H1 (cell line): ENCODE measurements around the gene ZRANB3. TPM values are rescaled to one million over a fixed set of nuclear protein-coding genes. Genes with fewer than 3 reads are reported as not detected.

Experiments
- CEBPB ChIP-seq: IDR thresholded peaks from 2 replicates; pipeline ENCODE4 v1.6.1; 2012; ENCODE audit warnings: low read depth, low read length
- EZH2 ChIP-seq: fragments of 200-600 bp; sonication (generic); IDR thresholded peaks from 2 replicates; pipeline ENCODE4 v1.7.1; 2012; ENCODE audit warnings: low read depth, mild to moderate bottlenecking, moderate library complexity, low read length, inconsistent platforms; ENCODE audit not compliant: severe bottlenecking
- HDAC6 ChIP-seq: IDR thresholded peaks from one replicate; pipeline ENCODE4 v1.7.1; 2012; ENCODE audit warnings: low read depth, mild to moderate bottlenecking, inconsistent platforms, low read length, moderate library complexity
- POLR2A ChIP-seq, 2 experiments: IDR thresholded peaks; 1 replicate in 1 of 2; 2 replicates in 1 of 2; pipeline ENCODE4 v1.6.1; 2011; ENCODE audit warnings: low read depth in 2 of 2, low read length in 2 of 2, mild to moderate bottlenecking in 2 of 2; ENCODE audit errors: control extremely low read depth in 1 of 2
- RBBP5 ChIP-seq: IDR thresholded peaks from 2 replicates; pipeline ENCODE4 v1.7.1; 2012; ENCODE audit warnings: low read depth, mild to moderate bottlenecking, inconsistent platforms, low read length, moderate library complexity, borderline replicate concordance
- SIN3A ChIP-seq, 2 experiments: IDR thresholded peaks in 1 of 2; conservative IDR thresholded peaks in 1 of 2; 2 replicates each; pipeline ENCODE4 v1.6.1; 2011 to 2012; ENCODE audit warnings: low read length in 2 of 2, improper control_type of control experiment in 1 of 2, low read depth in 1 of 2, mild to moderate bottlenecking in 1 of 2
- TAF7 ChIP-seq: optimal IDR thresholded peaks from 2 replicates; pipeline ENCODE3; 2011; ENCODE audit warnings: low read depth, mild to moderate bottlenecking, inconsistent platforms, low read length, moderate library complexity, borderline replicate concordance
- TBP ChIP-seq: IDR thresholded peaks from 2 replicates; pipeline ENCODE4 v1.6.1; 2011; ENCODE audit warnings: low read depth, low read length, improper control_type of control experiment
- polyA plus RNA-seq, 7 experiments: library from polyadenylated mRNA; depleted of rRNA in 3 of 7; stranded (reverse) in 5 of 7; unstranded in 2 of 7; fragments of >200 nt in 5 of 7; fragments of 200-250 nt in 2 of 7; gene quantifications; 1 replicate in 5 of 7; 2 replicates in 1 of 7; 4 replicates in 1 of 7; pipeline versions ENCODE4 v1.2.1 to v1.2.3, GENCODE V29; 2011 to 2013; ENCODE audit warnings: missing spikeins in 2 of 7, mixed read lengths in 2 of 7
- total RNA-seq: library from RNA; stranded (reverse); fragmentation: NEBNext Ultra II Directional; extraction: Animal tissue kit (Norgen Biotek cat#: 25700); gene quantifications from 2 replicates; pipeline ENCODE4 v1.2.1, GENCODE V29; 2021
- TF ChIP-seq, protein P1 (sequence below): IDR thresholded peaks from 2 replicates; pipeline ENCODE4 v1.6.1; 2011; ENCODE audit warnings: low read length, improper control_type of control experiment

ZRANB3 gene
- total and polyA plus RNA-seq, 2 of the 8 experiments (the other 6 are each of a cell fraction or from before 2014, with no cell fraction given) = 4.5 to 19.3 TPM

- TF ChIP-seq EZH2 (no peak), CEBPB (no peak), SIN3A (conservative IDR thresholded peaks at IDR 0.05 in 1 of 2, IDR thresholded peaks at IDR 0.05 in 1 of 2; ENCODE audit: low read depth in 1 of 2, low read length in 2 of 2) (no peak), TBP (no peak), POLR2A (IDR thresholded peaks at IDR 0.05; ENCODE audit: control extremely low read depth in 1 of 2, low read depth in 2 of 2, low read length in 2 of 2) (no peak), HDAC6 (no peak), RBBP5 (no peak), TAF7 (no peak)
- TF ChIP-seq, protein P1, sequence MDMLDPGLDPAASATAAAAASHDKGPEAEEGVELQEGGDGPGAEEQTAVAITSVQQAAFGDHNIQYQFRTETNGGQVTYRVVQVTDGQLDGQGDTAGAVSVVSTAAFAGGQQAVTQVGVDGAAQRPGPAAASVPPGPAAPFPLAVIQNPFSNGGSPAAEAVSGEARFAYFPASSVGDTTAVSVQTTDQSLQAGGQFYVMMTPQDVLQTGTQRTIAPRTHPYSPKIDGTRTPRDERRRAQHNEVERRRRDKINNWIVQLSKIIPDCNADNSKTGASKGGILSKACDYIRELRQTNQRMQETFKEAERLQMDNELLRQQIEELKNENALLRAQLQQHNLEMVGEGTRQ = no peak
Observed at GRCh38 chr2:135169900-135170753, 360.9 kb downstream of the ZRANB3 start (continued).
